ENCODE measurements around the gene APOL6.

- no peak for TF ChIP-seq CTCF (IDR thresholded peaks at IDR 0.05)
- TF ChIP-seq POLR2A (IDR thresholded peaks at IDR 0.05): no peak
Measured at GRCh38 chr22:35625763-35626432, 22.3 kb upstream of the APOL6 start.
